ES-I3 (cell line): ENCODE measurements around the gene ZNF329.
"Not testable (repeated sequence)": the region's sequence is repeated elsewhere in the genome, so short reads cannot be mapped to it uniquely, and the experiment has no call there.

Source experiments
- H3K36me3 ChIP-seq: 2 replicates; pipeline ENCODE4 v1.6.1; 2013; ENCODE audit warnings: mild to moderate bottlenecking, low read length, control low read depth, moderate library complexity; ENCODE audit not compliant: insufficient read depth
- H3K4me1 ChIP-seq: 2 replicates; pipeline ENCODE4 v1.6.1; 2013; ENCODE audit warnings: mild to moderate bottlenecking, control low read depth, low read length; ENCODE audit not compliant: insufficient read depth
- H3K9ac ChIP-seq: 2 replicates; pipeline ENCODE4 v1.6.1; 2013; ENCODE audit warnings: low read depth, mild to moderate bottlenecking, low read length, moderate library complexity
- H3K9me3 ChIP-seq: 2 replicates; pipeline ENCODE4 v1.6.1; 2013; ENCODE audit warnings: mild to moderate bottlenecking, low read length, moderate library complexity; ENCODE audit not compliant: control insufficient read depth, insufficient read depth

ZNF329 gene

GRCh38 chr19:58153386-58153785 is 2.8 kb upstream of the ZNF329 start:
- H3K36me3 ChIP-seq = no peaks in the 10 kb centered on the region
- H3K4me1 ChIP-seq = no peaks in the 10 kb centered on the region
- H3K9me3 ChIP-seq = peaks cover 6% of the 10 kb centered on the region; the same call in 1 of the 2 replicates
- H3K9ac ChIP-seq = no peak overlapping the region

GRCh38 chr19:58147475-58147874 is 3.1 kb downstream of the ZNF329 start:
- not testable (repeated sequence) for H3K36me3 ChIP-seq, H3K4me1 ChIP-seq, H3K9ac ChIP-seq
- peaks cover 12% of the 10 kb centered on the region; the same call in 1 of the 2 replicates for H3K9me3 ChIP-seq

- H3K9ac ChIP-seq = no peak overlapping the region
- peaks cover 10% of the 10 kb centered on the region; the same call in 1 of the 2 replicates for H3K36me3 ChIP-seq
- H3K9me3 ChIP-seq = peaks cover 18% of the 10 kb centered on the region; the same call in 1 of the 2 replicates
- H3K4me1 ChIP-seq = no peaks in the 10 kb centered on the region
Measured at GRCh38 chr19:58145849-58146248, 4.7 kb downstream of the ZNF329 start.

- Histone ChIP-seq H3K4me1 (no peaks in the 10 kb centered on the region), H3K9ac (no peak overlapping the region), H3K9me3 (peaks cover 30% of the 10 kb centered on the region), H3K36me3 (peaks cover 9% of the 10 kb centered on the region; the same call in 1 of the 2 replicates)
Measured at GRCh38 chr19:58134244-58134643, 16.3 kb downstream of the ZNF329 start.

GRCh38 chr19:58129284-58129683 is 21.3 kb downstream of the ZNF329 start:
- H3K36me3 ChIP-seq = peaks cover 23% of the 10 kb centered on the region
- no peak overlapping the region for H3K9ac ChIP-seq
- peaks cover 50% of the 10 kb centered on the region for H3K9me3 ChIP-seq
- H3K4me1 ChIP-seq = no peaks in the 10 kb centered on the region

- Histone ChIP-seq H3K9me3 (peaks cover 46% of the 10 kb centered on the region), H3K36me3 (peaks cover 23% of the 10 kb centered on the region)
Measured at GRCh38 chr19:58128041-58128685, 22.4 kb downstream of the ZNF329 start.

GRCh38 chr19:58123354-58123753 is 27.2 kb downstream of the ZNF329 start:
- Histone ChIP-seq H3K9ac (no peak overlapping the region), H3K36me3 (peaks cover 8% of the 10 kb centered on the region), H3K9me3 (peaks cover 30% of the 10 kb centered on the region), H3K4me1 (no peaks in the 10 kb centered on the region)

More at GRCh38 chr19:58128041-58128685, 22.4 kb downstream of the ZNF329 start:
- Histone ChIP-seq H3K4me1 (no peaks in the 10 kb centered on the region), H3K9ac (no peak overlapping the region)

- peaks cover 16% of the 10 kb centered on the region for H3K9me3 ChIP-seq
- no peaks in the 10 kb centered on the region for H3K4me1 ChIP-seq
- no peaks in the 10 kb centered on the region; the same call in 1 of the 2 replicates for H3K36me3 ChIP-seq
- H3K9ac ChIP-seq = no peak overlapping the region
Measured at GRCh38 chr19:58118979-58119733, 31.4 kb downstream of the ZNF329 start.

GRCh38 chr19:58117841-58118575 is 32.6 kb downstream of the ZNF329 start:
- no peaks in the 10 kb centered on the region for H3K4me1 ChIP-seq
- peaks cover 14% of the 10 kb centered on the region for H3K9me3 ChIP-seq
- H3K36me3 ChIP-seq = no peaks in the 10 kb centered on the region; the same call in 1 of the 2 replicates
- H3K9ac ChIP-seq = no peak overlapping the region; the same call in 1 of the 2 replicates

- Histone ChIP-seq H3K4me1 (no peaks in the 10 kb centered on the region), H3K9ac (no peak overlapping the region), H3K36me3 (no peaks in the 10 kb centered on the region), H3K9me3 (peaks cover 21% of the 10 kb centered on the region)
Measured at GRCh38 chr19:58108546-58108817, 42.1 kb downstream of the ZNF329 start.

- H3K9ac ChIP-seq = no peak overlapping the region
- no peaks in the 10 kb centered on the region for H3K4me1 ChIP-seq
- H3K36me3 ChIP-seq = no peaks in the 10 kb centered on the region
- peaks cover 21% of the 10 kb centered on the region for H3K9me3 ChIP-seq
Measured at GRCh38 chr19:58107778-58108545, 42.6 kb downstream of the ZNF329 start.

GRCh38 chr19:58098682-58098998 is 51.9 kb downstream of the ZNF329 start:
- Histone ChIP-seq H3K9me3 (no peaks in the 10 kb centered on the region), H3K9ac (peak overlapping the region; percentile 44), H3K36me3 (no peaks in the 10 kb centered on the region), H3K4me1 (no peaks in the 10 kb centered on the region)

GRCh38 chr19:58097781-58098681 is 52.6 kb downstream of the ZNF329 start, which contains the start of gene ZSCAN18:
TSS of gene ZSCAN18 (minus strand) at chr19:58098231. CDS start at chr19:58090267, 7,964 bp downstream.
- H3K9me3 ChIP-seq = no peaks in the 10 kb centered on the region
- no peaks in the 10 kb centered on the region for H3K4me1 ChIP-seq
- H3K9ac ChIP-seq = peak within 1 kb of the TSS; percentile 73
- no peaks in the 10 kb centered on the region for H3K36me3 ChIP-seq
